ENCODE measurements around the gene DSCAML1. TPM values are rescaled to one million over a fixed set of nuclear protein-coding genes. Genes with fewer than 3 reads are reported as not detected.

The DSCAML1 gene, protein sequence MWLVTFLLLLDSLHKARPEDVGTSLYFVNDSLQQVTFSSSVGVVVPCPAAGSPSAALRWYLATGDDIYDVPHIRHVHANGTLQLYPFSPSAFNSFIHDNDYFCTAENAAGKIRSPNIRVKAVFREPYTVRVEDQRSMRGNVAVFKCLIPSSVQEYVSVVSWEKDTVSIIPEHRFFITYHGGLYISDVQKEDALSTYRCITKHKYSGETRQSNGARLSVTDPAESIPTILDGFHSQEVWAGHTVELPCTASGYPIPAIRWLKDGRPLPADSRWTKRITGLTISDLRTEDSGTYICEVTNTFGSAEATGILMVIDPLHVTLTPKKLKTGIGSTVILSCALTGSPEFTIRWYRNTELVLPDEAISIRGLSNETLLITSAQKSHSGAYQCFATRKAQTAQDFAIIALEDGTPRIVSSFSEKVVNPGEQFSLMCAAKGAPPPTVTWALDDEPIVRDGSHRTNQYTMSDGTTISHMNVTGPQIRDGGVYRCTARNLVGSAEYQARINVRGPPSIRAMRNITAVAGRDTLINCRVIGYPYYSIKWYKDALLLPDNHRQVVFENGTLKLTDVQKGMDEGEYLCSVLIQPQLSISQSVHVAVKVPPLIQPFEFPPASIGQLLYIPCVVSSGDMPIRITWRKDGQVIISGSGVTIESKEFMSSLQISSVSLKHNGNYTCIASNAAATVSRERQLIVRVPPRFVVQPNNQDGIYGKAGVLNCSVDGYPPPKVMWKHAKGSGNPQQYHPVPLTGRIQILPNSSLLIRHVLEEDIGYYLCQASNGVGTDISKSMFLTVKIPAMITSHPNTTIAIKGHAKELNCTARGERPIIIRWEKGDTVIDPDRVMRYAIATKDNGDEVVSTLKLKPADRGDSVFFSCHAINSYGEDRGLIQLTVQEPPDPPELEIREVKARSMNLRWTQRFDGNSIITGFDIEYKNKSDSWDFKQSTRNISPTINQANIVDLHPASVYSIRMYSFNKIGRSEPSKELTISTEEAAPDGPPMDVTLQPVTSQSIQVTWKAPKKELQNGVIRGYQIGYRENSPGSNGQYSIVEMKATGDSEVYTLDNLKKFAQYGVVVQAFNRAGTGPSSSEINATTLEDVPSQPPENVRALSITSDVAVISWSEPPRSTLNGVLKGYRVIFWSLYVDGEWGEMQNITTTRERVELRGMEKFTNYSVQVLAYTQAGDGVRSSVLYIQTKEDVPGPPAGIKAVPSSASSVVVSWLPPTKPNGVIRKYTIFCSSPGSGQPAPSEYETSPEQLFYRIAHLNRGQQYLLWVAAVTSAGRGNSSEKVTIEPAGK (N-terminal part only)
- total RNA-seq (2014; rRNA removed; shearing (Covaris generic)) = not detected in 2 replicates
- total RNA-seq (2022) = not detected in 2 replicates
- Bru-seq, nascent RNA = percentile 1 among the genes with signal in this experiment
- not detected for BruChase-seq, experiment 1, labeled RNA remaining after a 6-hour chase
- percentile 0 among the genes with signal in this experiment for BruChase-seq, experiment 2, labeled RNA remaining after a 2-hour chase
- long read RNA-seq = 0 reads

DNA sequence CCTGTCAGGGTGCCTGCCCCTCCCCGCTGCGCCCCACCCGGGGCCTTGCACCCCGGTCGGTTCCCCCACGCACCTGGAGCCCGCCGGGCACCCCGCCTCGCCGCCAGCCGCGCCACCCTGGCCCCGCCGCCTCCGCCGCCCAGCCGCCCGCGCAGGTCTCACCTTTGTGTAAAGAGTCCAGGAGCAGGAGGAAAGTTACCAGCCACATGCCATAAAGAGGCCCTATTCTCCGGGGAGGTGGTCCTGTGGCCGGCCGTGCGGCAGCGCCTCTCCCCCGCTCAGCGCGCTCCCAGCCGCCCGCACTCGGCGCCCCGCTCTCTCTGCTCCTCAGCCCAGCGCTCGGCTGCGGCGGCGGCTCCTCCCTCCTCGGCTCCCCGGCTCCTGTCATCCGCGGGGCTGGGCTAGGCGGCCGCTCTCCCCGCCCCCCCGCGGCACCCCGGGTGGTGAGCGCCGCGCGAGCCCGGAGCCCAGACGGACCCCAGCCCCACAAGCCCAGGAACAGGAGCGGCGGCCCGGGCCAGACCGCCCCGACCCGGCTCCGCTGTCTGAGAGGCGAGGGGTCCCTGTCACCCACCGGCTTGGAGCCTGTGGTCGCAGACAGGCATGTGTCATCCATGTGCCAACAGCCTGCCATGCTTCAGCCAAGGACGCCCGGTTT lies at the start of gene DSCAML1:
DSCAML1 (minus strand) TSS at position 345 of the 658 bp plus-strand sequence; CDS start at position 208, 137 bp downstream.
- no peaks in the 10 kb centered on the region for H3K9me3 ChIP-seq (ENCODE audit: low read length)
- no peak within 1 kb of the TSS for H3K4me3 ChIP-seq (ENCODE audit: low read depth, low read length, poor library complexity, severe bottlenecking)
- no peaks in the 10 kb centered on the region for H3K9me2 ChIP-seq (ENCODE audit: insufficient read depth, low read length)
- no TSS peak for BruUV-seq (replicated peaks)
- no peak within 1 kb of the TSS for H3K27ac ChIP-seq (ENCODE audit: low read depth, low read length, poor library complexity, severe bottlenecking)
- ChIA-PET CTCF (ENCODE audit: unreplicated experiment) (no interaction called here), POLR2A (no interaction called here)
- no peak within 1 kb of the TSS for H3K4me2 ChIP-seq (ENCODE audit: low read length)
- H4K20me1 ChIP-seq (ENCODE audit: insufficient read depth, low read length) = no peaks in the 10 kb centered on the region
- intact Hi-C loops (cut with micrococcal nuclease; ENCODE audit: unreplicated experiment) = no loop called here
- TF ChIP-seq, protein P1, sequence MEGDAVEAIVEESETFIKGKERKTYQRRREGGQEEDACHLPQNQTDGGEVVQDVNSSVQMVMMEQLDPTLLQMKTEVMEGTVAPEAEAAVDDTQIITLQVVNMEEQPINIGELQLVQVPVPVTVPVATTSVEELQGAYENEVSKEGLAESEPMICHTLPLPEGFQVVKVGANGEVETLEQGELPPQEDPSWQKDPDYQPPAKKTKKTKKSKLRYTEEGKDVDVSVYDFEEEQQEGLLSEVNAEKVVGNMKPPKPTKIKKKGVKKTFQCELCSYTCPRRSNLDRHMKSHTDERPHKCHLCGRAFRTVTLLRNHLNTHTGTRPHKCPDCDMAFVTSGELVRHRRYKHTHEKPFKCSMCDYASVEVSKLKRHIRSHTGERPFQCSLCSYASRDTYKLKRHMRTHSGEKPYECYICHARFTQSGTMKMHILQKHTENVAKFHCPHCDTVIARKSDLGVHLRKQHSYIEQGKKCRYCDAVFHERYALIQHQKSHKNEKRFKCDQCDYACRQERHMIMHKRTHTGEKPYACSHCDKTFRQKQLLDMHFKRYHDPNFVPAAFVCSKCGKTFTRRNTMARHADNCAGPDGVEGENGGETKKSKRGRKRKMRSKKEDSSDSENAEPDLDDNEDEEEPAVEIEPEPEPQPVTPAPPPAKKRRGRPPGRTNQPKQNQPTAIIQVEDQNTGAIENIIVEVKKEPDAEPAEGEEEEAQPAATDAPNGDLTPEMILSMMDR (conservative IDR thresholded peaks at IDR 0.05; ENCODE audit: low read length) = no peak
- TF ChIP-seq EZH2phosphoT487 (IDR thresholded peaks at IDR 0.05; ENCODE audit: borderline replicate concordance, low read depth, low read length) = no peak
- no peaks in the 10 kb centered on the region for H3K79me2 ChIP-seq (ENCODE audit: insufficient read depth, low read depth, low read length)
- H3K36me3 ChIP-seq (ENCODE audit: insufficient read depth, low read length) = no peaks in the 10 kb centered on the region
- no peak for DNase-seq (ENCODE audit: low spot score)
- H3K4me1 ChIP-seq (ENCODE audit: insufficient read depth, low read length, poor library complexity, severe bottlenecking) = no peaks in the 10 kb centered on the region
- no peak within 1 kb of the TSS for H2AFZ ChIP-seq (ENCODE audit: low read length)

DNA sequence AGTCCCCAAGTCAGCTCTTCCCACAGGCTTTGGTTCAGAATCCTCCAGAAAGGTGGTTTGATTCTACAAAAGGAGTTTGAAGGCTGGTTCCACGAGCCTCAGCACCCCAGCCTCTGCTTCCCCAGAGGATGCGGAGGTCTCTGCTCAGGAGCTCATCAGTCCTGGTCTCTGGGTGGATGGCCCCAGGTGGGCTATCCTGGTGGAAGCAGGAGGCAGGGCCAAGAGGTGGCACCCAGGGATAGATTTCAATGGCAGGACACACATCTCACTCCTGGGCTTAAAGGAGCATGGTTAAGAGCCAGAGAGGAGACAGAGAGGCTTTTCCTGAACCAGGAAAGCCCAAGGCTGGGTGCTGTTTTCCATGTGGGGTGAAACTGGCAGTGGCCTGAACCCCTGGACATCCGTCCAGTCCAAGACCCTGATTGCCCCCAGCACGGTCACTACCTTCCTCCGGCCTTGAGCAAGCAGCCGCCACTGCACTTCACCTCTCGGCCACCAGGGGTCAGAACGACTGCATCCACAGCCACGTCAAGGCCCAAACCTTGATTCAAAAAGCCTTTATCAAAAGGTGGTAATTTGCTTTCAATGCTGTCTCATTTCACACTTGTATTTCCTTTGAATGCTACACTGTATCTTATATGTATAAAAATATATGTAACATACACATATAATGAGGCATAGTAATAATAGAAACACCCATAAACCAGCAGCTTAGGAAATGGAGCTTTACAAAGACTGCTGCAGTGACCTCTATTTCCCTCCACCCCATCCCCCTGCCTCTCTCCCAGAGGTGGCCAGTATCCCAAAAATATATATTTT lies 46.9 kb upstream of the DSCAML1 start:
- intact Hi-C loops (cut with micrococcal nuclease; ENCODE audit: unreplicated experiment) = loop anchor here (1.0 kb wide), 2 partner anchors 103 to 209 kb away; no protein-coding TSS in a partner anchor
- no TSS peak for BruUV-seq (replicated peaks)
- no peak overlapping the region for H3K27ac ChIP-seq (ENCODE audit: low read depth, low read length, poor library complexity, severe bottlenecking)
- no peaks in the 10 kb centered on the region for H3K9me3 ChIP-seq (ENCODE audit: low read length)
- DNase-seq (ENCODE audit: low spot score) = peak; percentile 67
- no peak overlapping the region for H3K4me3 ChIP-seq (ENCODE audit: low read depth, low read length, poor library complexity, severe bottlenecking)
- no peak overlapping the region for H2AFZ ChIP-seq (ENCODE audit: low read length)
- H3K79me2 ChIP-seq (ENCODE audit: insufficient read depth, low read depth, low read length) = no peaks in the 10 kb centered on the region
- H3K9me2 ChIP-seq (ENCODE audit: insufficient read depth, low read length) = no peaks in the 10 kb centered on the region
- ChIA-PET CTCF (ENCODE audit: unreplicated experiment) (interaction anchor here (0.8 to 1.1 kb wide), 3 partner anchors 103 to 209 kb away, joined by 3 to 4 read pairs (median 3); no protein-coding TSS in a partner anchor), POLR2A (interaction anchor here (0.6 to 1.5 kb wide), 2 partner anchors 10 to 201 kb away, joined by 4 read pairs; no protein-coding TSS in a partner anchor)
- no peaks in the 10 kb centered on the region for H3K36me3 ChIP-seq (ENCODE audit: insufficient read depth, low read length)
- no peaks in the 10 kb centered on the region for H4K20me1 ChIP-seq (ENCODE audit: insufficient read depth, low read length)
- no peak overlapping the region for H3K4me2 ChIP-seq (ENCODE audit: low read length)
- TF ChIP-seq, protein P1 (conservative IDR thresholded peaks at IDR 0.05; ENCODE audit: low read length) = peak; percentile 96
- TF ChIP-seq EZH2phosphoT487 (IDR thresholded peaks at IDR 0.05; ENCODE audit: borderline replicate concordance, low read depth, low read length) = no peak
- no peaks in the 10 kb centered on the region for H3K4me1 ChIP-seq (ENCODE audit: insufficient read depth, low read length, poor library complexity, severe bottlenecking)

All from OCI-LY7 (cell line).